Activated CD8-positive, alpha-beta memory T cell treated with anti-CD3 and anti-CD28 coated beads, Interleukin-2, amount 50 U/mL, for 4 hours (primary cell): ENCODE data around the gene DOP1B.
A peak's percentile ranks its signal among the peaks of the same experiment; 100 is the strongest.
"Not testable (repeated sequence)": the region's sequence is repeated elsewhere in the genome, so short reads cannot be mapped to it uniquely, and the experiment has no call there.

Source experiments
- DNase-seq: peaks from one replicate; pipeline ENCODE4 v3.0.0-alpha.2; 2020

The DOP1B gene

GRCh38 chr21:36141513-36141925 lies 15.1 kb upstream of the DOP1B start:
- peak; percentile 86 for DNase-seq

- not testable (repeated sequence) for DNase-seq
These were observed 12.4 kb upstream of the DOP1B start for GRCh38 chr21:36144233-36144632.

- no peak for DNase-seq
These were observed 11.4 kb upstream of the DOP1B start for GRCh38 chr21:36145259-36145658.

GRCh38 chr21:36147911-36148310 lies 8.7 kb upstream of the DOP1B start:
- DNase-seq, result no peak

GRCh38 chr21:36148886-36149285 lies 7.7 kb upstream of the DOP1B start:
- DNase-seq, result no peak

GRCh38 chr21:36149788-36150711 lies 6.6 kb upstream of the DOP1B start:
- DNase-seq, result no peak

- no peak for DNase-seq
These were observed 853 bp upstream of the DOP1B start for GRCh38 chr21:36155603-36156338.

GRCh38 chr21:36156339-36156814 lies 247 bp upstream of the DOP1B start:
- DNase-seq, result peak; percentile 100

GRCh38 chr21:36159356-36159921 lies 2.8 kb downstream of the DOP1B start:
- no peak for DNase-seq

GRCh38 chr21:36160850-36161178 lies 4.2 kb downstream of the DOP1B start:
- DNase-seq, result no peak

- no peak for DNase-seq
These were observed 6.0 kb downstream of the DOP1B start for GRCh38 chr21:36162631-36163030.

GRCh38 chr21:36163750-36164741 lies 7.4 kb downstream of the DOP1B start:
- DNase-seq, result no peak

GRCh38 chr21:36165356-36165755 lies 8.7 kb downstream of the DOP1B start:
- no peak for DNase-seq

- no peak for DNase-seq
These were observed 10.1 kb downstream of the DOP1B start for GRCh38 chr21:36166705-36167104.

- no peak for DNase-seq
These were observed 10.9 kb downstream of the DOP1B start for GRCh38 chr21:36167541-36167940.

GRCh38 chr21:36169470-36170128 lies 13.0 kb downstream of the DOP1B start:
- DNase-seq, result no peak

GRCh38 chr21:36170823-36171222 lies 14.2 kb downstream of the DOP1B start:
- DNase-seq, result no peak

- no peak for DNase-seq
These were observed 14.7 kb downstream of the DOP1B start for GRCh38 chr21:36171336-36171735.

- DNase-seq, result no peak
These were observed 15.2 kb downstream of the DOP1B start for GRCh38 chr21:36171741-36172331.

- DNase-seq, result no peak
These were observed 18.2 kb downstream of the DOP1B start for GRCh38 chr21:36174780-36175179.
